ENCODE results near the gene SMYD3.

SMYD3 gene

DNA sequence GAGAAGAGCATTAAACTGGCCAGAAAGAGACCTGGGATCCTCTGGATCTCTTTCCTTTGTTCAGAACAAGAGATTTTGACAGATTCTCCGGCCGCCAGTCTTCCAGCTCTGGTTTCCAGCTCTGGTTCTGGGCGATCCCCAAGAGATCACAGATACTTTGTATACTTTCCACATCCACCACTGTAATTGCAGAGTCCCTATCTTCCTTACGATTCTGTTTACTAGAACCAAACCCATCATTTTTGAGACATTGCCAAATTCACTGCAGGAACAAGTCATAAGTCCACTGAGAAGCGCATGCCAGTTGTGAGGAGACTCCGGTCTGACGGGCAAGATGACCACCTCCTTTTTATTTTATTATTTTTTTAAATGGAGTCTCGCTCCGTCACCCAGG is 505.2 kb downstream of the SMYD3 start:
- no peak for DNase-seq

DNA sequence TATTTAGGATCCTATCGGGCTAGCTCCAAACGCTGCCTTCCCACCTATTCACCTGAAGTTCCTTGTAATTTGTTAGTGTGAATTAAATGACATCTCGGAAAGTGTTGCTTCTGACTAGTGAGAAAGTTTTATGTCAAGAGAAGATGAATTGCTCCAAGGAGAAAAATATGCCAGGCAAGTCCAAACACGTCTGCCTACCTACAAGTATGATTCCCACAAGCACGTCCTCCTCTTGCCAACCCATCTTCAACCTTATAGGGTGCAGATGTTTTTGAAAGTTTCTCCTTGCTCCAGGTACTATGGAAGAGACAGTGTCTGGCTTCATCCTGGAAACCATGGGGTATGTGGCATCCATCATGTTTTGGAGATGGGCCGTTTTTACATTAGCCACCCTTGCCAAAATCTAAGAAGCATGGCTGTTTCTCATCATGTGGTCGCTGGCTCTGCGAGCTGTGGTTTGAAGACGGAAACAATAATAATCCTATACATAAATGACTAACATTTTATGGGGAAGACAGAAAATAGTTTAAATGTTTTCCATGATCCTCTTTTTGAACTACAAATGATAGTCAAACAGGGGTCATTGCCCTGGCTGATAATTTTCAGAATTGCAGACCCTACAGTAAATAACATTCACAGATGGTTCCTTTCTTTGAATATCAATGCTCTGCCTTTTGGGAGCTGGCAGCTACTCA is 505.8 kb downstream of the SMYD3 start:
- DNase-seq, result no peak

DNA sequence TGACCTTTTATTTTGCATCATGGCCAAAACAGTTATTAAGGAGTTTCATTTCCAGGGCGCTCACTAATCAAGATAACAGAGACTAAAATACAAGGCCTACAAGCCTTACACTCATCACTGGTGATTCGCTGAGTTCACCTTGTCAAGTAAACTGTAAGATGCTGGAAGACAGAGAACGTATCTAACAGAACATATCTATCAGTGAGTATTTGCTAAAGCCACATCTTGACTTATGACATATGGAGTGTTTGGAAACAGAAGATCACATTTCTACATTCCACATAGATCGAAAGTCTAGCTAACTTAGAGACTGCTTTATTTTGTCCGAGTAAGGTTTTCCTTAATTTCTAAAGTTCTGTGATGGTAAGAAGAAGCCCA is 506.5 kb downstream of the SMYD3 start:
- DNase-seq, result no peak

DNA sequence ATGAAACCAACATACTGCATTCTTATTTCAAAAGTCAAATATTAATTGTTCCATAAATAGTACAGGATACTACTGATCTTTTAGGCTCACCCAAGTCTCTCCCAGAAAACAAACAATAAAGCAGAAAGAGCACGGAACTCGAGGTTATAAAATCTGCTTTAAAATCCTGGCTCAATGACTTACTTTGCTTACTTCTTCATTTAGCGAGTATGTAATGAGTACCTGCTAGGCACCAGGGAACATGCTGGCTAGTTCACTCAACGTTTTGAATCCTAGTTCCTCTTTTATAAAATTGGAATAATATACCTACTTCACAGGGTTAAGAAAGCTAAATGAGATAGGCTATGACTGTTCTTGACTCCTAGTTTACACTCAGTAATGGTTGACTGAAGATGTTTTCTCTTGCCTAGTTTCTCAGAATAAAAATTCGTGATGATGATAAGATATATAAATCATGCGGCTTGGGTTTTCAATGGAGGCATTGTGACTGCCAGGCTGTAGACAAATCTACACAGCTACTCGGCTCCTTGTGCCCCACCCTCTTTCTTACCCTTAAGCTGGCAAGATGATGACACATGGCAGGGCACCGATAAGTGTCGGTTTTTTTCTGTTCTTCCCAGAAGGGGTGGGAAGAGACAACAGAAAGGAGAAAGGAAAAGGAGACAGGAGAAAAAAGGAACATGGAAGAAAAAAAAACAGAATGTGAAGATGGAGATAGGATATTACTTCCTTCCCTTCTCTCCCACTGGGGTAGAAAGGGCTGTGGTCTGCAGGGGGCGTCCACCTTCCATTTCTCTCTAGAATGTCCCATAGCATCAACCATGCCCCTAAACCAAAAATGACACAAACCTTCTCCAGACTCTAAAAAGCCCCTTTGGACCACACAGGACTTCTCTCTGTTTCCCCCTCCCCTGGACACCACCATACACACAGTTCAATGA is 507.1 kb downstream of the SMYD3 start:
- DNase-seq, result no peak

DNA sequence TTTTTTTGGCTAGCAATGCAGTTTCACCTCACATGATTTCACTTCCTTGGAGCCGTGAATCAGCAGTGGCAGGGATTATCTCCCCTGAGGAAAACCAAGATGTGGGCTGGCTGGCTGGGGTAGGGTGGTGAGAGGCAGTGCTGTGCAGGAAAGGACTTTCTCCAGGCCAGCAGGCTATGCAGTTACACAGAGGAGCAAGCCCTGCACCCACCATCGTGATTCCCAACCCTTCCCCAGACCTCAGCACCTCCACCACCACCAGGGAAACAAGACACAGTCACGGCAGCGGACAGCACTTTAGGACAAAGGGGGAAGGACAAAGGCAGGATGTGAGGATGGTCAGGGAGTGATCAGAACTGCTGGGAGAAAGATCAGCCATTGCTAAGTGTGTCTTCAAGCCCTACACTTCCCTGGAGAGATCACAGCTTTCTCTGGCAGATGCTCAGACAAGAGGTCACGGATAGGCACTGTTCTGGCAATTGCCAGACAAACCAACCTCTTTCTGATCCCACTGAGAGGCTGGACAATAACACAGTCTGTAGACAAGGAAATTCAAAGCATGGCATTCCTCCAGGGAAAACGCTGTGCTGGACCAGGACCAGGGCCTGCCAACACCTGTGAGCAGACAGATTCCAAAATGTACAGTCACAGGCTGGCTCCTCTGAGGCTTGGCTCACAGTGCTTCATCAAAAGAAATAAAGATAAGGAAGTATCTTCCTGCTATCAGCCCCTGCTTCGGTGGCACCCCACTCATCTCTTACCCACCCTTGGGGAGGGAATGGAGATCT is 509.4 kb downstream of the SMYD3 start:
- DNase-seq, result no peak

DNA sequence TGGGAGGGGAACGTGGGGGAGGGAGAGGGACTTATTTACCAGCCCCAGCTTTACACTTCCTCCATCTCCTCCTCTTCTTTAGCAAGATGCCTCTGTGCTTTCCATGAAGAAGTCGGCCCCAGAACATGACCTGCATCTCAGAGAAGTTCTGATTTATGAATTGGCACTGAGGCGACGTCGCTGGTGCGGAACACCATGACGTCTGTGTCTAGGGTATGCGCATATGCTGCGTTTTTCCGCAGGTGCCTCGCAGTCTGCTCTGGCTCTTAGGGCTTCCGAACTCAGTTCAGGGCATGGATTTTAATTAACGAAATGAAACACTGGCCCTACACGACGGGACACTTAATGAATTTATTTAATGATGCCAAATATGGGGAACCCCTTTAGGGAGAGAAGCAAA is 510.3 kb downstream of the SMYD3 start:
- no peak for DNase-seq

DNA sequence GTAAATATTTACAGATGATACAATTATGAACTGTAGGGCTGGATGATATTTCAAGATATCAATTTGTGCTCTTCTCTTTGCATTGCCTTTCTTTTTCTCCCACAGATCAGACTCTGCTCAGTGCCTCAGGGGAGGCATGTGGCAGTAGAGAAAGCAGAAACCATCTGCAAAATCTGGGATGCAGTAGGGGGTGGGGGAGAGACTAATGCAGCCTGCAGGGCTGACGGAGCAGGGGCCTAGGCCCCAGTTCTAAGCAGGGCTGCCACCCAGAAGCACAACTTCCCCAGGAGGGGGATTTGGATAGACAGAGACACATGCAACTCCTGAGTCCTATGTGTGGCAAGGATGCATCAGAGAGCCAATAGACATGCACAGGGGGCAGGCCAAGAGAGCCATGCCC is 511.6 kb downstream of the SMYD3 start:
- no peak for DNase-seq

DNA sequence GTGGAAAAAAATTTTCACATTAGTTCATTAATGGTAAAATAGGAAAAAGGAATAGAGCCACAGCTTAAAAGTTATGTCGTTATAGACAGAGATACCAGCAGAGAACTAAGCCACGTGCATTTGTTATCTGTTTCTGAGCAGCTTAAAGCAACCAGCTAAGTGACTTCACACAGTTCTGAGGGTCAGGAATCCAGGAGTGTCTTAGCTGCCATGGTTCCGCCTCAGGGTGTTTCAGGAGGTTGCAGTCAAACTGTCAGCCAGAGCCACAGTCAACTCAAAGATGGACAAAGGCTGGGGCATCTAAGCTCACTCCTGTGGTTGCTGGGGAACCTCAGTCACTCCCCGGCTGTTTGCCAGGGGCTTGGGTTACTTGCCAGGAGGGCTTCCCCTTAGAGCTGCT is 515.8 kb downstream of the SMYD3 start:
- DNase-seq, result no peak

DNA sequence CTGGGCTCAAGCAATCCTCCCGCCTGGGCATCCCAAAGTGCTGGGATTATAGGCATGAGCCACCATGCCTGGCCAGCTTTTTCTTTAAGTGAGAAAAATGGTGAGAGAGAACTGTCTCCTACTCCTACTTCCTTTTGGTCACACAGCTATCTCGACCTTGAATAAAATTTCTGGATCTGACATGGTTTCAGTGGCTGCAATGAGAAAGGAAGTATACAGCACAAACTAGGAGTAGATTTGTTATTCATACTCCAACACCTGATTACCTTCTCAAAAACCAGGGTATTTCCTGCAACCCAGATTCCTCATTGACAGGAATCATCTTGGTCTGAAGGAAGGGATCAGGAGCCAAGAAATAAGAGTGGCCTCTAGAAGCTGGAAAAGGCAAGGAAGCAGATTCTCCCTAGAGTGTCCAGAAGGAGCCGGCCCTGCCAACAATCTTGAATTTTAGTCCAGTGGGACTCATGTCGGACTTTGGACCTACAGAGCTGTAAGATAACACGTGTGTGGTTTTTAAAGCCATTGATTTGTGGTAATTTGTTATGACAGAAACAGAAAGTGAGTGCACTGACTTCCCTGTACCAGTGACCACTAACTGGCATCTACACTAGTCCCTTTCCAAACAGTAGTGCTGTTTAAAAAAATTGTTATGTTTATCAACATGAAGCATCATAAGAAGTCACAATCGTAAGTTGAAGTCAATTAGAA is 516.6 kb downstream of the SMYD3 start:
- no peak for DNase-seq

DNA sequence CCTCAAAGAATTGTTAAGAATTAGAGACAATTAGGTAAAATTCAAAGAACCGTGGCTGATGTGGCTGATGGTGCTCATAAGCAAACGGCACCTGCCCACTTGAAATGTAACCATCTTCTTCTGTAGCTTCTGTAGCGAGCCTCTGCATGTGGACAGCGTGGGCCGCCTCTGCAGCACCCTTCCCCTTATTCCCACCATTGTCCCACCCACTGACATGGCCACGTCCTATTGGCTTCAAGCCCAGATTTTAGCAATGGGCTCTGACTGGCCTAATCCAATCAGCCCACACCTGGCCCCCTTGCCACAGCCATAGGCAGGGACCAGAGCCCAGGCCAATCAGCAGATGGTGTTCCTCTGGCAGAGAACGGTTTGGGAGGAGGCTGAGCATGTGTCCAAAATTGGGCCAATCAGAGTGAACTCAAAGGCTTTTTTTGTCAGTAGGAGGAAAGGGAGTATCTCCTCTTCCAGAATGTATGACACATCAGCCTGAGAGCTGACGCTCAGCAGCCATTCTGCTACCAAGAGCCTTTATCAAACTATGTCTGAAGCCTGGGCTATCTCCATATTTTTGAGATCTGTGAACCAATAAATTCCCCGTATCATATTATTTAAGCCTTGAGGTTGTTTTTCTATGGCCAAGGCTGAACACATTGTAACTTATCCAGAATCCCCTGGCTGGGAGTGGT is 518.5 kb downstream of the SMYD3 start:
- no peak for DNase-seq

DNA sequence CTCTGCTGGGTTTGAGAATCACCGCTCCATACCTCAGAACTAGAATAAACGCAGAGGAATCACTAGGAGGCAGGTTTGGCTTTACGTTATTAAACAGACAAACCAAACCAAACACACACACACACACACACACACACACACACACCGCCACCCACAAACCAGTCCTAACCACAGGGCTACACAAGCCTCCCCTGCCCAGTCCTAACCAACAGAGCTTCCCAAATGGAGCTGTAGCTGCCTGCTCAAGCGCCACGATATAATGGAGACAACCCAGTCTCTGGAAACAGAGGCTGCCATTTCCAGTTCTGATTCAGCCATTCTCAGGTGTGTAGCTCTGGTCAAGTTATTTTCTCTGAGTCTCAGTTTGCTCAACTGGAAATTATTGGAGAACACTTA is 519.1 kb downstream of the SMYD3 start:
- DNase-seq, result no peak

DNA sequence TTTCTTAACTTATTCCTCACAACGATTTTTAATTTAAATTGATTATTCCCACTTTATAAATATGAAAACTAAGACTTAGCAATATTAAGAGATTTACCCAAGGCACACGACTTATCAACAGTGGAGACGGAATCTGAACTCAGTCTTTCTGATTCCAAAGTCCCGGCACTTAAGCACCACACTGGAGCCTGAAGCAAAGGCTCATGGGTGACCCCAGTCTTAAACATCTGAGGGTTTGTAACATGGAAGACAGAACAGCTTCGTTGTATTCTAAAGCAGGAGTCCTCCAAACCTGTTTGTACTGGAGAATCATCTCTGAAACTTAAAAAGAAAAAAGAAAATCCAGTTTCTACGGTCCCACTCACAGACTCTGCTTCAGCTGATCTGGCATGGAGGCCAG is 519.5 kb downstream of the SMYD3 start:
- DNase-seq, result no peak

DNA sequence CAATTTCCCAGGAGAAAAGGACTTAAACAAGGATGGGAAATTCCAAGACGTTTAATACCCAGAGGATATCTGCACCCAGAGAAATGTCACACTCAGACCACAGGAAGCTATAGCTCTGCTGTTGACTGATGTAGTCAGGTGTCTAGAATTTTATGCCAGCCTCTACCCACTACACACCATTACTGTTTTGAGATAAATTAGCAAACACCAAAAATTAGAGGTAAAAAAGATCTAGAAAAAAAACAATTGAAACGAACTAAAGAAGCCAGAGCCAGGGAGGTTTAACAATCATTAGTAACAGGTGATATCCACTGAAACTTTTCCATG is 519.9 kb downstream of the SMYD3 start:
- no peak for DNase-seq

DNA sequence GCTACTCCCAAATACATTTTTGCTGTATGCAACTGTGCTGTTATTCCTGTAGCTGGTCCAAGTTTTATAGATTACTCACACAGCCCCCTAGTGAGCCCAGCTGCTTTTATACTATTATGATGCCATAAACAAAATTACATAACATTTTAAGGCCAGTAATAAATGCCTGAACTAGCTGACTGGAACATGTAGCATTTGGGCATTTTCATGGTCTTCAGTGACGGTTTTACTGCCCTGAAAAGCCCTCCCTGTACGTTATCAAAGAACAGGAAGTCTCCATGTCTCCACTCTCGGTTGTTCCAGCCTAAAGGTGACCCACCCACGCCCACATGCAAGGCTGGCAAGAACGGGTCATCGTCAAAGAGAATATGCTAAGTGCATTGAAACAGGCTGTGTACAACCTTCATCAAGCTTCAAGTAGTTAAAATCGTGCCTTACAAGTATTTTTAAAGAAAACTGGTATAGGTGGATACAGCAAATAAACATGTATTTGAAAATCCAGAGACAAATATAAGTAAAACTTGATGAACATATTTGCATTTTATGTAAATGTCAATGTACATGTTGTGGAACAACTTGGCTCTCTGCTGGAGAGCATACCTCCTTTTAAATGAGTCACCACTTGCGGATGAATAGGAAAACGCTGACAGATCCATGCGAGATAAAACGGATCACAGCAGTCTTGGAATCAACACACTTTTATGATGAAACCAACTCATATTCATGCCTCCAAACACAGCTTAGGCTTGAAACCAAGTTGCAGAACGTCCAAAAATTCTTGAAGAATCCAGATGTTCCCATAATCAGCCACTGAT is 520.5 kb downstream of the SMYD3 start:
- no peak for DNase-seq

DNA sequence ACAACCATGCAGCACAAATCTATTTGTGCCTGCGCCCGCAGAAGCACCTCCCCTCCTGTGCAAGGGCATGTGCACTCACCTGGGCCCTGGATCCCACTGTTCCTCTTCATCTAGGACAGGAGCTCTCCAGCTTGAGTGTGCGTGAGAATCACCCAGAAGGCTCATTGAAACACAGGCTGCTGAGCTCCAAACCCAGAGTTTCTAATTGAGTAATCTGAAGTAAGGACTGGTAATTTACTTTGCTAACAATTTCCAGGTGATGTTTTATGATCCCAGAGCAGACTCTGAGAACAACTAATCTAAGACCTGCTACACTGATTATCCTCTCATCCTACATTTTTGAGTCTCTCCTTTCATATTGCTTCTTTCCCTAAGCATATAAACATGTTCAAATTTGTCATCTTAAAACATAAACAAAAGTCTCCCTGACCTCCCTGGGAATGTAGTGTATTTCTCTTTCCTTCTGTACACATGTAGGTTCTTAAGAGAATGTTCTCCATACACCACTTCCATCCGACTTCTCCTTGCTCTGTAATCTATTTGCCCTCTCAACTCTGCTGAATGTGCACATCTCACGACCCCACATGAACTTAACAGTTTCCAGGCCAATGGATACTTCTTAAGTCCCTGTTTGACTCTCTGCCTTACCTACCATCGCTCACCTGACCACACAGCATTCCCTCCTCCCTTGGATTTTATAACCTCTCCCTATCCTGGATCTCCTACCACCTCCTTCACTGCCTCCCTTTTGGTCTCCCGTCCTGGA is 522.5 kb downstream of the SMYD3 start:
- no peak for DNase-seq

DNA sequence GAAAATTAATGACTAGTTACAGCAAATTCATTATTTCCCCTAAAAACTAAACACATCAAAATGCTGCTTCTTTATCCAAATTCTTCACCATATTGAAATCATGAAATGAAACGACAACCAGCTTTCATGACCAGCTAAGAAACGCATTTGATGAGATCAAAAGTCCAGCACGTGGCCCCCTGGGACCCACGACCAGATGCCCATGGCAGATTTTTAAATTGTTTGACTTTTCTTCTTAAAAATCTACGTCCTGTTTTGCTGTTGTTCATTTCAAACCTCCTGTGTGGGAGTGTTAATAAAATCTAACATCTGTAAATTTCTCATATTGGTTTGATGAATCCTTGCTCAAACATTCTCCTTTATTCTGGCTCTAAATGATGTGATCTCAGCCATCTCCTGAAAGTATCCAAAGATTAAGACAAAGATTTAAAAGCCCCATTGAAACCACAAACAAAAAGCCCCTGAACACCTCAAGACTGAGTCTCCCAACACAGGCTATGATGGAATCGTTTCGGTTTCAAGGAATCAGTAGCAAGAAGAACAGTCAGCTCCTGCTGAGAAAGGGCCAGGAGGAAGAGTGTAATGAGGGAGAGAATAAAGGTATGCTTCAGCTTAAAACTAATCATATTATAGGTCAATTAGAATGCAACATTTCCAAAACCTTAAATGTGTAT is 523.6 kb downstream of the SMYD3 start:
- no peak for DNase-seq

DNA sequence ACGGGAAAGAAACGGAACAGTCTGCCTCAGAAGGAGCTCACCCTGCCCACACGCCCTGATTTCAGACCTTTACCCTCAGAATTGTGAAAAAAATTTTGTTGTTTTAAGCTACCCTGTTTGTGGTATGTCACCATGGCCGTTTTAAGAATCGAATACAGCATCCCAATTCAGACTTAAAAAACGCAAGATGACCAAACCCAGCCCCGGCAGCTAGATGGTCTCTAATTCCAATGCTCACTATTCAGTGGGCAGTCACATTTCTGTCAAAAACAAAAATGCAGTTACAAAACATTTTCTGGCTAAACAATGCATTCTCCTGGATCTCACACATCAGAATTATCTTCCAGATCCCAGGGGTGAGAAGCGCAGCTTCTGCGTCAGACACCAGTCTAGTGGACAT is 527.5 kb downstream of the SMYD3 start:
- no peak for DNase-seq

DNA sequence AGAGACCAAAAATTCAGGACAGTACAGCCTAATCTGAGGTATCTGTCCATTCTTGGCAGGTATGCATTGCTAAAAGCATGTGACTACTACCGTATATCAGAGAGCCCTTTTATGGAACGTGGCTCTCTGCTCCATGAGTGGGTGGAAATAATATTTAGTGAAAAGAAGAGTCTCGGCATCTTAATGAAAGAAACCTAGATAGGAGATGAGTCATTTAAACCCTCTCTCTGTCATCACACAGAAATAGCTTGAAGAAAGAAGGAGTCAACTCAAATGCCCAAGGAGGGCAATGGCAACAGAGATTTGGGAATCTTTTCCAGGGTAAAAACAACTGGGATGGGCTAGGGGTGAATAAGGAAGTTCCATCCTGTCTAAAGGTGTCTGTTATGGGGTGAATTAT is 528.2 kb downstream of the SMYD3 start:
- no peak for DNase-seq

DNA sequence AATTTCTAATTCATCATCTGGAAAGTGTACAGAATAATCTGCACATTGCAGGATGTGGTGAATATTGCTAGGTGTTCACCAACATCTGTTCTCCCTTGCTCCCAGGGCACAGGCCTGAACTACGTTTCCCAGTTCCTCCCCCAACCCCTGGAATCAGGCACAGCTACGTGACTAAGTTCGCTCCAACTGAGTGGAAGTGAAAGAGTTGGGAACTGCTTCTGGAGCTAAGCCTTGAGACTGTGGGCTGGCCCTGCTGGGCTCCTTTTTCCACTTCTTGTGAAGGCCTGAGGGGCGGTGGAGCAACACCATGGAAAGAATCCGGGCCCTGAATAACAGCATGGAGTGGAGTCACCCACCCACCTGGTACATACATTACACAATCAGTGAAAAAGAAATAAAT is 534.6 kb downstream of the SMYD3 start:
- no peak for DNase-seq

DNA sequence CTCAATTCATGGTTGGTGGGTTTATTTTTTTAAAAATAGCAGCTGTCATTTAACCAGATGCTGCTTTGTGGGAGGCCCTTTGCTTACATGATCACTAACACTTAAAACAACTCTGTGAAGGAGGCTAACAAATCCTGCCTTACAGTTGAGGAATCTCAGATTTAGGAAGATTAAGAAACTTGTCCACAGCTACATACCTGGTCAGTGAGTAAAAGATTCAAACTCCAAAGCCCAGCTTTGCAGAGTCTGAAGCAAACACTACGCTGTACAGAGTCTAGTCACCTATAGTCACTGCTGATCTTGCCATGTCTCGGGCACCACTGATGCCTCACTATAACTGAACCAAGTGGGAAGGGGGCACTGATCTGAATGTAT is 535.4 kb downstream of the SMYD3 start:
- DNase-seq, result no peak

Measured in CD4-positive, alpha-beta T cell treated with Interleukin-6 for 4 hours (primary cell).